Amniotic stem cell (primary cell): ENCODE data around the gene MLH3.
"Not testable (repeated sequence)": the region's sequence is repeated elsewhere in the genome, so short reads cannot be mapped to it uniquely, and the experiment has no call there.

Experiments
- DNase-seq: peaks from one replicate; lab custom pipeline; 2025; lab: John Stamatoyannopoulos, UW

MLH3 gene

GRCh38 chr14:75025082-75025481 is 26.2 kb downstream of the MLH3 start:
- no peak for DNase-seq

- DNase-seq, result no peak
Measured at GRCh38 chr14:75023108-75023507, 28.2 kb downstream of the MLH3 start.

GRCh38 chr14:75022655-75023054 is 28.6 kb downstream of the MLH3 start:
- DNase-seq, result no peak

- DNase-seq, result no peak
Measured at GRCh38 chr14:75018694-75019093, 32.6 kb downstream of the MLH3 start.

- no peak for DNase-seq
Measured at GRCh38 chr14:75016815-75017214, 34.5 kb downstream of the MLH3 start.

GRCh38 chr14:75015496-75015895 is 35.8 kb downstream of the MLH3 start:
- no peak for DNase-seq

GRCh38 chr14:75013290-75013689 is 38.0 kb downstream of the MLH3 start:
- no peak for DNase-seq

GRCh38 chr14:75011356-75011994 is 39.8 kb downstream of the MLH3 start:
- peak; percentile 25 for DNase-seq

- DNase-seq, result no peak
Measured at GRCh38 chr14:75010472-75011093, 40.7 kb downstream of the MLH3 start.

GRCh38 chr14:75009176-75009575 is 42.1 kb downstream of the MLH3 start:
- DNase-seq, result no peak

- DNase-seq, result no peak
Measured at GRCh38 chr14:75005357-75005756, 45.9 kb downstream of the MLH3 start.

- DNase-seq, result no peak
Measured at GRCh38 chr14:75003250-75004027, 47.8 kb downstream of the MLH3 start.

- peak; percentile 94 for DNase-seq
Measured at GRCh38 chr14:75002392-75003249, 48.6 kb downstream of the MLH3 start, which contains the start of gene EIF2B2. Gene EIF2B2 (plus strand): TSS chr14:75002921. CDS start chr14:75002991, 70 bp downstream.

- no peak for DNase-seq
Measured at GRCh38 chr14:75001899-75002298, 49.4 kb downstream of the MLH3 start.

GRCh38 chr14:75001261-75001660 is 50.0 kb downstream of the MLH3 start:
- no peak for DNase-seq

GRCh38 chr14:74995781-74996180 is 55.5 kb downstream of the MLH3 start:
- not testable (repeated sequence) for DNase-seq

GRCh38 chr14:74994182-74994581 is 57.1 kb downstream of the MLH3 start:
- DNase-seq, result not testable (repeated sequence)

- DNase-seq, result no peak
Measured at GRCh38 chr14:74988993-74989392, 62.3 kb downstream of the MLH3 start.

- no peak for DNase-seq
Measured at GRCh38 chr14:74988131-74988530, 63.1 kb downstream of the MLH3 start.

GRCh38 chr14:74985806-74986205 is 65.5 kb downstream of the MLH3 start:
- no peak for DNase-seq

- DNase-seq, result no peak
Measured at GRCh38 chr14:74985028-74985310, 66.3 kb downstream of the MLH3 start.
